ENCODE results near the gene GPX8. TPM values are rescaled to one million over a fixed set of nuclear protein-coding genes. Genes with fewer than 3 reads are reported as not detected.

Gene GPX8
- total and polyA plus RNA-seq, 2 of the 4 experiments (the other 2 are of a cell fraction), result 131 to 166 TPM

- H3K27ac ChIP-seq (ENCODE audit: insufficient read depth, low read length), result no peak overlapping the region
- H2AFZ ChIP-seq (replicated peaks; ENCODE audit: low read length, poor library complexity), result peak overlapping the region; percentile 76
- dilution Hi-C loops (cut with HindIII; ENCODE audit: low sequenced_read_pairs, unreplicated experiment), result loop anchor here (25.0 kb wide), 1 partner anchor 209 kb away; no protein-coding TSS in a partner anchor
- H4K8ac ChIP-seq (ENCODE audit: low read depth in 2 of 2, low read length in 2 of 2), result no peak overlapping the region
- no peak overlapping the region for H4K91ac ChIP-seq (ENCODE audit: insufficient read depth, low read depth, low read length)
- in situ Hi-C loops (cut with MboI; ENCODE audit: low sequenced_read_pairs), result loop anchor here (25.0 kb wide), 1 partner anchor 659 kb away; no protein-coding TSS in a partner anchor
- no peak overlapping the region; the same call in 1 of the 2 replicates for H2BK20ac ChIP-seq (ENCODE audit: low read depth, low read length)
- intact Hi-C loops (cut with micrococcal nuclease), result loop anchor here (1.0 kb wide), 3 partner anchors 202 to 629 kb away; partner anchors contain the start of gene SNX18
- no TSS peak for BruUV-seq (replicated peaks)
- H3K18ac ChIP-seq (ENCODE audit: low read depth, low read length), result no peak overlapping the region
- H3K36me3 ChIP-seq (ENCODE audit: control insufficient read depth, insufficient read depth, low read length), result no peaks in the 10 kb centered on the region
- peaks cover 11% of the 10 kb centered on the region for H3K27me3 ChIP-seq (ENCODE audit: control insufficient read depth, insufficient read depth, low read length)
- no peaks in the 10 kb centered on the region for H4K20me1 ChIP-seq (ENCODE audit: insufficient read depth, low read length)
- DNase-seq, result peak; percentile 82
- H3K9ac ChIP-seq (ENCODE audit: low read depth, low read length), result no peak overlapping the region
- H3K79me1 ChIP-seq (ENCODE audit: low read depth in 1 of 2, low read length in 2 of 2), result no peaks in the 10 kb centered on the region
- WGBS, 2 experiments (ENCODE audit: extremely low coverage in 2 of 2, insufficient read length in 1 of 2), result no CpG with 5 or more reads among the region's 11 CpGs
- peak overlapping the region; percentile 62 for H2AK9ac ChIP-seq (replicated peaks; ENCODE audit: low read depth, low read length, poor library complexity)
- no peak overlapping the region for H3K4me2 ChIP-seq (ENCODE audit: low read depth, low read length)
- ATAC-seq (ENCODE audit: low read depth), result peak; percentile 97
- H4K5ac ChIP-seq (ENCODE audit: low read depth, low read length), result no peak overlapping the region
- H3K23ac ChIP-seq (ENCODE audit: low read depth, low read length), result no peak overlapping the region
- H2BK5ac ChIP-seq (ENCODE audit: low read depth, low read length, poor library complexity, severe bottlenecking), result no peak overlapping the region
- no peaks in the 10 kb centered on the region; the same call in 1 of the 2 replicates for H3K9me1 ChIP-seq (ENCODE audit: insufficient read depth, low read length)
- CTCF ChIA-PET, result interaction anchor here (0.8 to 2.4 kb wide), 10 partner anchors 13 to 291 kb away, joined by 3 to 30 read pairs (median 4); partner anchors contain the start of genes ESM1 and GPX8
- no peak overlapping the region for H3K56ac ChIP-seq (ENCODE audit: extremely low read depth, insufficient read depth, low read length)
- POLR2A ChIA-PET (ENCODE audit: unreplicated experiment), result no interaction called here
- H3K9me3 ChIP-seq (ENCODE audit: control insufficient read depth, insufficient read depth, low read length), result no peaks in the 10 kb centered on the region
- H2AK5ac ChIP-seq (ENCODE audit: low read depth, low read length), result no peak overlapping the region
- no peak overlapping the region for H2BK120ac ChIP-seq (ENCODE audit: low read depth, low read length)
- no peak overlapping the region; the same call in 2 of the 3 replicates for H2BK15ac ChIP-seq (ENCODE audit: low read depth, low read length)
- H3K4ac ChIP-seq (ENCODE audit: low read depth, low read length), result no peak overlapping the region
- no peaks in the 10 kb centered on the region for H3K4me1 ChIP-seq (ENCODE audit: control insufficient read depth, insufficient read depth, low read length)
- H3K14ac ChIP-seq (replicated peaks; ENCODE audit: low read depth, low read length), result no peak overlapping the region
- no peak overlapping the region for H3K4me3 ChIP-seq (ENCODE audit: insufficient read depth, low read depth, low read length)
- TF ChIP-seq ELK1 (IDR thresholded peaks at IDR 0.05; ENCODE audit: borderline replicate concordance, low read depth, low read length) (no peak), RAD21 (IDR thresholded peaks at IDR 0.05; ENCODE audit: low read length) (peak; percentile 99), CHD1 (IDR thresholded peaks at IDR 0.05; ENCODE audit: low read depth, low read length) (no peak), FOS (IDR thresholded peaks at IDR 0.05; ENCODE audit: low read depth, low read length) (no peak), RFX5 (IDR thresholded peaks at IDR 0.05; ENCODE audit: low read depth, low read length) (no peak), MAZ (IDR thresholded peaks at IDR 0.05; ENCODE audit: borderline replicate concordance, low read depth, low read length) (no peak), SMC3 (IDR thresholded peaks at IDR 0.05; ENCODE audit: low read depth, low read length) (peak; percentile 99), MXI1 (IDR thresholded peaks at IDR 0.05; ENCODE audit: borderline replicate concordance, low read depth, low read length) (no peak), POLR2A (IDR thresholded peaks at IDR 0.05; ENCODE audit: low read depth, low read length) (peak; percentile 56; the same call in 1 of the 2 replicates), CEBPB (IDR thresholded peaks at IDR 0.05; ENCODE audit: low read depth, low read length) (no peak), MAFK (IDR thresholded peaks at IDR 0.05; ENCODE audit: low read depth, low read length) (no peak), NFE2L2 (IDR thresholded peaks at IDR 0.05; ENCODE audit: low read depth, low read length) (no peak), USF2 (IDR thresholded peaks at IDR 0.05; ENCODE audit: low read depth, low read length) (no peak), RCOR1 (IDR thresholded peaks at IDR 0.05; ENCODE audit: insufficient replicate concordance, low read length) (no peak), BHLHE40 (IDR thresholded peaks at IDR 0.05; ENCODE audit: low read depth, low read length) (no peak)
Measured at GRCh38 chr5:55146543-55147151, 13.3 kb upstream of the GPX8 start.

All from IMR-90 (cell line).